K562 (cell line): Measurements from ENCODE around the gene CXCL5. TPM values are rescaled to one million over a fixed set of nuclear protein-coding genes. Genes with fewer than 3 reads are reported as not detected.

ENCODE experiments used
- FOXK2 ChIP-seq, 2 experiments: fragments of 450-650 bp; IDR thresholded peaks in 1 of 2; conservative IDR thresholded peaks in 1 of 2; 2 replicates each; pipeline ENCODE4 v1.6.1; 2016; ENCODE audit warnings: low read depth in 2 of 2, mild to moderate bottlenecking in 1 of 2
- JUND ChIP-seq, 2 experiments: IDR thresholded peaks; 2 replicates in 1 of 2; 3 replicates in 1 of 2; pipeline ENCODE4 v1.6.1; 2011; ENCODE audit warnings: borderline replicate concordance in 2 of 2, low read depth in 2 of 2, low read length in 2 of 2, improper control_type of control experiment in 1 of 2, missing biosample characterization in 1 of 2, missing genetic modification characterization in 1 of 2, missing genetic modification reagents in 1 of 2
- RCOR1 ChIP-seq, 2 experiments: IDR thresholded peaks; 2 replicates each; pipeline ENCODE4 v1.6.1; 2012; ENCODE audit warnings: low read depth in 2 of 2, low read length in 2 of 2, borderline replicate concordance in 1 of 2, improper control_type of control experiment in 1 of 2
- ZEB2 ChIP-seq: fragments of 450-650 bp; IDR thresholded peaks from 2 replicates; pipeline ENCODE4 v1.6.1; 2016
- ZNF431 ChIP-seq: sonication (generic); formaldehyde crosslinking; IDR thresholded peaks from 2 replicates; pipeline ENCODE4 v1.8.0; 2022; ENCODE audit warnings: mild to moderate bottlenecking, missing genetic modification reagents
- ZZZ3 ChIP-seq: fragments of 450-650 bp; IDR thresholded peaks from 2 replicates; pipeline ENCODE4 v1.6.1; 2016; ENCODE audit warnings: antibody characterized with exemption, mild to moderate bottlenecking, moderate library complexity
- polyA plus RNA-seq, 8 experiments: library from polyadenylated mRNA; depleted of rRNA in 4 of 8; stranded (reverse) in 5 of 8; unstranded in 3 of 8; fragments of >200 nt; fragmentation: Nextera tagmentation in 2 of 8; fragmentation: Illumina TruSeq in 1 of 8; extraction: Ambion mirVana in 2 of 8; extraction: Trizol in 1 of 8; gene quantifications; 2 replicates each; pipeline versions ENCODE4 v1.2.1 to v1.2.3, GENCODE V29; 2011 to 2014; ENCODE audit warnings: inconsistent platforms in 1 of 8, missing spikeins in 1 of 8
- total RNA-seq, 7 experiments: library from RNA; depleted of rRNA in 6 of 7; stranded (reverse); fragments of >200 nt in 6 of 7; fragmentation: Illumina TruSeq in 2 of 7; extraction: Trizol in 2 of 7; gene quantifications; 2 replicates each; pipeline versions ENCODE4 v1.2.1 to v1.2.3, GENCODE V29; 2011 to 2021; ENCODE audit warnings: low replicate concordance in 1 of 7
- TF ChIP-seq, protein P1 (sequence below): fragments of 450-650 bp; formaldehyde crosslinking; IDR thresholded peaks from 2 replicates; pipeline ENCODE4 v1.4.0; 2022; ENCODE audit warnings: missing genetic modification characterization
- TF ChIP-seq, protein P2 (sequence below): fragments of 450-650 bp; IDR thresholded peaks from 2 replicates; pipeline ENCODE4 v1.6.1; 2018; ENCODE audit not compliant: partially characterized antibody
- TF ChIP-seq, protein P3 (sequence below), 2 experiments: fragments of 450-650 bp; IDR thresholded peaks; 2 replicates each; pipeline ENCODE4 v1.6.1; 2018; ENCODE audit warnings: mild to moderate bottlenecking in 2 of 2, low read depth in 1 of 2; ENCODE audit not compliant: partially characterized antibody in 2 of 2

Gene CXCL5
- total and polyA plus RNA-seq, 9 of the 15 experiments (the other 6 are each of a cell fraction or from before 2014, with no cell fraction given), result not detected

DNA sequence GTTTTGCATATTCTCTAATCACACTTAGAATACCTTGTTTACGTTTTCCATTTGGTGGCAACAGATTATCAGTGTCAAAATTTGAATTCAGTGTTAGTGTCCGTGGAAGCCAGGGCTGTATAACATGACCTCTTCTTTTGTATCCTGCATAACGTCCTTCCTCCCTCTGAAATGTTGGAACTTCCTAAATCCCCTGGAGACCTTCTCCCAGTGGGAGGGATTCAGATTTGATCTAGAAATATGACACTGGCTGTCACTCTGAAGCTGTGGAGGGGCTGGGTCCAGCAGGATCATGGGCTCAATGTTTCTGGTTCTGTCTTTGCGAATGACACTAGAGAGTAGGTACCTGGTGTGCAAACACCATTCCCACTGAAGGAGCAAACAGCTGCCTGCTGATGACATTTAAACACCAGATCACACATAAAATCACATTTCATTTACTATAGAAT lies 40.9 kb upstream of the CXCL5 start (continued):
- TF ChIP-seq, protein P1, sequence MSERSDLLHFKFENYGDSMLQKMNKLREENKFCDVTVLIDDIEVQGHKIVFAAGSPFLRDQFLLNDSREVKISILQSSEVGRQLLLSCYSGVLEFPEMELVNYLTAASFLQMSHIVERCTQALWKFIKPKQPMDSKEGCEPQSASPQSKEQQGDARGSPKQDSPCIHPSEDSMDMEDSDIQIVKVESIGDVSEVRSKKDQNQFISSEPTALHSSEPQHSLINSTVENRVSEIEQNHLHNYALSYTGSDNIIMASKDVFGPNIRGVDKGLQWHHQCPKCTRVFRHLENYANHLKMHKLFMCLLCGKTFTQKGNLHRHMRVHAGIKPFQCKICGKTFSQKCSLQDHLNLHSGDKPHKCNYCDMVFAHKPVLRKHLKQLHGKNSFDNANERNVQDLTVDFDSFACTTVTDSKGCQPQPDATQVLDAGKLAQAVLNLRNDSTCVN, result 0 out of 2 replicates have a peak, but pooled peaks have one; percentile 1
- TF ChIP-seq, protein P2, sequence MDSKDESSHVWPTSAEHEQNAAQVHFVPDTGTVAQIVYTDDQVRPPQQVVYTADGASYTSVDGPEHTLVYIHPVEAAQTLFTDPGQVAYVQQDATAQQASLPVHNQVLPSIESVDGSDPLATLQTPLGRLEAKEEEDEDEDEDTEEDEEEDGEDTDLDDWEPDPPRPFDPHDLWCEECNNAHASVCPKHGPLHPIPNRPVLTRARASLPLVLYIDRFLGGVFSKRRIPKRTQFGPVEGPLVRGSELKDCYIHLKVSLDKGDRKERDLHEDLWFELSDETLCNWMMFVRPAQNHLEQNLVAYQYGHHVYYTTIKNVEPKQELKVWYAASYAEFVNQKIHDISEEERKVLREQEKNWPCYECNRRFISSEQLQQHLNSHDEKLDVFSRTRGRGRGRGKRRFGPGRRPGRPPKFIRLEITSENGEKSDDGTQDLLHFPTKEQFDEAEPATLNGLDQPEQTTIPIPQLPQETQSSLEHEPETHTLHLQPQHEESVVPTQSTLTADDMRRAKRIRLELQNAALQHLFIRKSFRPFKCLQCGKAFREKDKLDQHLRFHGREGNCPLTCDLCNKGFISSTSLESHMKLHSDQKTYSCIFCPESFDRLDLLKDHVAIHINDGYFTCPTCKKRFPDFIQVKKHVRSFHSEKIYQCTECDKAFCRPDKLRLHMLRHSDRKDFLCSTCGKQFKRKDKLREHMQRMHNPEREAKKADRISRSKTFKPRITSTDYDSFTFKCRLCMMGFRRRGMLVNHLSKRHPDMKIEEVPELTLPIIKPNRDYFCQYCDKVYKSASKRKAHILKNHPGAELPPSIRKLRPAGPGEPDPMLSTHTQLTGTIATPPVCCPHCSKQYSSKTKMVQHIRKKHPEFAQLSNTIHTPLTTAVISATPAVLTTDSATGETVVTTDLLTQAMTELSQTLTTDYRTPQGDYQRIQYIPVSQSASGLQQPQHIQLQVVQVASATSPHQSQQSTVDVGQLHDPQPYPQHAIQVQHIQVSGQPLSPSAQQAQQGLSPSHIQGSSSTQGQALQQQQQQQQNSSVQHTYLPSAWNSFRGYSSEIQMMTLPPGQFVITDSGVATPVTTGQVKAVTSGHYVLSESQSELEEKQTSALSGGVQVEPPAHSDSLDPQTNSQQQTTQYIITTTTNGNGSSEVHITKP, result peak; percentile 63
- 0 out of 4 replicates have a peak, but pooled peaks of 1 of the 2 experiments have one; percentile 40 for TF ChIP-seq RCOR1 (IDR thresholded peaks at IDR 0.05; ENCODE audit: borderline replicate concordance in 1 of 2, low read depth in 2 of 2, low read length in 2 of 2)
- peak; percentile 80 to 85; a peak in 3 of 4 replicates for TF ChIP-seq FOXK2 (conservative IDR thresholded peaks at IDR 0.05 in 1 of 2, IDR thresholded peaks at IDR 0.05 in 1 of 2; ENCODE audit: low read depth in 2 of 2)
- no peak for TF ChIP-seq ZNF431 (CRISPR knock-in tag)
- no peak for TF ChIP-seq ZEB2
- TF ChIP-seq ZZZ3, result 0 out of 2 replicates have a peak, but pooled peaks have one; percentile 8
- TF ChIP-seq JUND (IDR thresholded peaks at IDR 0.05; ENCODE audit: borderline replicate concordance, low read depth, low read length), result peak; percentile 11; the same call in 1 of the 2 replicates
- TF ChIP-seq JUND (tag; IDR thresholded peaks at IDR 0.05; ENCODE audit: borderline replicate concordance, low read depth, low read length), result no peak; the same call in 2 of the 3 replicates
- TF ChIP-seq, protein P3, sequence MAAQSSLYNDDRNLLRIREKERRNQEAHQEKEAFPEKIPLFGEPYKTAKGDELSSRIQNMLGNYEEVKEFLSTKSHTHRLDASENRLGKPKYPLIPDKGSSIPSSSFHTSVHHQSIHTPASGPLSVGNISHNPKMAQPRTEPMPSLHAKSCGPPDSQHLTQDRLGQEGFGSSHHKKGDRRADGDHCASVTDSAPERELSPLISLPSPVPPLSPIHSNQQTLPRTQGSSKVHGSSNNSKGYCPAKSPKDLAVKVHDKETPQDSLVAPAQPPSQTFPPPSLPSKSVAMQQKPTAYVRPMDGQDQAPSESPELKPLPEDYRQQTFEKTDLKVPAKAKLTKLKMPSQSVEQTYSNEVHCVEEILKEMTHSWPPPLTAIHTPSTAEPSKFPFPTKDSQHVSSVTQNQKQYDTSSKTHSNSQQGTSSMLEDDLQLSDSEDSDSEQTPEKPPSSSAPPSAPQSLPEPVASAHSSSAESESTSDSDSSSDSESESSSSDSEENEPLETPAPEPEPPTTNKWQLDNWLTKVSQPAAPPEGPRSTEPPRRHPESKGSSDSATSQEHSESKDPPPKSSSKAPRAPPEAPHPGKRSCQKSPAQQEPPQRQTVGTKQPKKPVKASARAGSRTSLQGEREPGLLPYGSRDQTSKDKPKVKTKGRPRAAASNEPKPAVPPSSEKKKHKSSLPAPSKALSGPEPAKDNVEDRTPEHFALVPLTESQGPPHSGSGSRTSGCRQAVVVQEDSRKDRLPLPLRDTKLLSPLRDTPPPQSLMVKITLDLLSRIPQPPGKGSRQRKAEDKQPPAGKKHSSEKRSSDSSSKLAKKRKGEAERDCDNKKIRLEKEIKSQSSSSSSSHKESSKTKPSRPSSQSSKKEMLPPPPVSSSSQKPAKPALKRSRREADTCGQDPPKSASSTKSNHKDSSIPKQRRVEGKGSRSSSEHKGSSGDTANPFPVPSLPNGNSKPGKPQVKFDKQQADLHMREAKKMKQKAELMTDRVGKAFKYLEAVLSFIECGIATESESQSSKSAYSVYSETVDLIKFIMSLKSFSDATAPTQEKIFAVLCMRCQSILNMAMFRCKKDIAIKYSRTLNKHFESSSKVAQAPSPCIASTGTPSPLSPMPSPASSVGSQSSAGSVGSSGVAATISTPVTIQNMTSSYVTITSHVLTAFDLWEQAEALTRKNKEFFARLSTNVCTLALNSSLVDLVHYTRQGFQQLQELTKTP (IDR thresholded peaks at IDR 0.05; ENCODE audit: low read depth in 1 of 2, partially characterized antibody in 2 of 2), result peak in 1 of 2 experiments; percentile 47
- TF ChIP-seq, all 486 proteins: peak for 25
